ENCODE data around the gene ADGRB3.

Gene ADGRB3

GRCh38 chr6:69294407-69294806 is 659.3 kb downstream of the ADGRB3 start:
- Histone ChIP-seq H3K27me3 (ENCODE audit: low read depth, low read length) (no peaks in the 10 kb centered on the region), H3K36me3 (ENCODE audit: control insufficient read depth in 1 of 2, insufficient read depth in 2 of 2, low read length in 2 of 2) (no peaks in the 10 kb centered on the region), H3K4me3 (ENCODE audit: low read depth in 1 of 2, low read length in 2 of 2) (no peak overlapping the region), H3K27ac (ENCODE audit: low read length) (no peak overlapping the region), H3K9me3 (ENCODE audit: control insufficient read depth in 1 of 2, low read length in 2 of 2) (no peaks in the 10 kb centered on the region), H3K4me1 (ENCODE audit: control insufficient read depth in 1 of 2, insufficient read depth in 2 of 2, low read length in 2 of 2) (no peaks in the 10 kb centered on the region)

- Histone ChIP-seq H3K27ac (ENCODE audit: low read length) (no peak overlapping the region), H3K4me3 (ENCODE audit: low read depth in 1 of 2, low read length in 2 of 2) (no peak overlapping the region), H3K27me3 (ENCODE audit: low read depth, low read length) (no peaks in the 10 kb centered on the region), H3K4me1 (ENCODE audit: control insufficient read depth in 1 of 2, insufficient read depth in 2 of 2, low read length in 2 of 2) (no peaks in the 10 kb centered on the region), H3K36me3 (ENCODE audit: control insufficient read depth in 1 of 2, insufficient read depth in 2 of 2, low read length in 2 of 2) (no peaks in the 10 kb centered on the region), H3K9me3 (ENCODE audit: control insufficient read depth in 1 of 2, low read length in 2 of 2) (no peaks in the 10 kb centered on the region)
Measured at GRCh38 chr6:69294862-69295261, 659.8 kb downstream of the ADGRB3 start.

GRCh38 chr6:69303382-69303781 is 668.3 kb downstream of the ADGRB3 start:
- H3K4me1 ChIP-seq (ENCODE audit: control insufficient read depth in 1 of 2, insufficient read depth in 2 of 2, low read length in 2 of 2), result no peaks in the 10 kb centered on the region
- H3K4me3 ChIP-seq (ENCODE audit: low read depth in 1 of 2, low read length in 2 of 2), result no peak overlapping the region
- H3K27ac ChIP-seq (ENCODE audit: low read length), result no peak overlapping the region
- H3K36me3 ChIP-seq (ENCODE audit: control insufficient read depth in 1 of 2, insufficient read depth in 2 of 2, low read length in 2 of 2), result no peaks in the 10 kb centered on the region
- H3K27me3 ChIP-seq (ENCODE audit: low read depth, low read length), result no peaks in the 10 kb centered on the region
- no peaks in the 10 kb centered on the region for H3K9me3 ChIP-seq (ENCODE audit: control insufficient read depth in 1 of 2, low read length in 2 of 2)

- no peak overlapping the region for H3K4me3 ChIP-seq (ENCODE audit: low read depth in 1 of 2, low read length in 2 of 2)
- H3K36me3 ChIP-seq (ENCODE audit: control insufficient read depth in 1 of 2, insufficient read depth in 2 of 2, low read length in 2 of 2), result no peaks in the 10 kb centered on the region
- H3K4me1 ChIP-seq (ENCODE audit: control insufficient read depth in 1 of 2, insufficient read depth in 2 of 2, low read length in 2 of 2), result no peaks in the 10 kb centered on the region
- no peaks in the 10 kb centered on the region for H3K27me3 ChIP-seq (ENCODE audit: low read depth, low read length)
- no peaks in the 10 kb centered on the region for H3K9me3 ChIP-seq (ENCODE audit: control insufficient read depth in 1 of 2, low read length in 2 of 2)
- H3K27ac ChIP-seq (ENCODE audit: low read length), result no peak overlapping the region
Measured at GRCh38 chr6:69305456-69305855, 670.4 kb downstream of the ADGRB3 start.

- Histone ChIP-seq H3K36me3 (ENCODE audit: control insufficient read depth in 1 of 2, insufficient read depth in 2 of 2, low read length in 2 of 2) (no peaks in the 10 kb centered on the region), H3K27me3 (ENCODE audit: low read depth, low read length) (no peaks in the 10 kb centered on the region), H3K27ac (ENCODE audit: low read length) (no peak overlapping the region), H3K4me1 (ENCODE audit: control insufficient read depth in 1 of 2, insufficient read depth in 2 of 2, low read length in 2 of 2) (no peaks in the 10 kb centered on the region), H3K4me3 (ENCODE audit: low read depth in 1 of 2, low read length in 2 of 2) (no peak overlapping the region), H3K9me3 (ENCODE audit: control insufficient read depth in 1 of 2, low read length in 2 of 2) (no peaks in the 10 kb centered on the region)
Measured at GRCh38 chr6:69308584-69308983, 673.5 kb downstream of the ADGRB3 start.

GRCh38 chr6:69311888-69312287 is 676.8 kb downstream of the ADGRB3 start:
- H3K36me3 ChIP-seq (ENCODE audit: control insufficient read depth in 1 of 2, insufficient read depth in 2 of 2, low read length in 2 of 2), result no peaks in the 10 kb centered on the region
- no peak overlapping the region for H3K4me3 ChIP-seq (ENCODE audit: low read depth in 1 of 2, low read length in 2 of 2)
- no peaks in the 10 kb centered on the region for H3K27me3 ChIP-seq (ENCODE audit: low read depth, low read length)
- no peak overlapping the region for H3K27ac ChIP-seq (ENCODE audit: low read length)
- no peaks in the 10 kb centered on the region for H3K4me1 ChIP-seq (ENCODE audit: control insufficient read depth in 1 of 2, insufficient read depth in 2 of 2, low read length in 2 of 2)
- no peaks in the 10 kb centered on the region for H3K9me3 ChIP-seq (ENCODE audit: control insufficient read depth in 1 of 2, low read length in 2 of 2)

GRCh38 chr6:69314001-69314400 is 678.9 kb downstream of the ADGRB3 start:
- H3K36me3 ChIP-seq (ENCODE audit: control insufficient read depth in 1 of 2, insufficient read depth in 2 of 2, low read length in 2 of 2), result no peaks in the 10 kb centered on the region
- H3K27ac ChIP-seq (ENCODE audit: low read length), result no peak overlapping the region
- no peaks in the 10 kb centered on the region for H3K27me3 ChIP-seq (ENCODE audit: low read depth, low read length)
- H3K9me3 ChIP-seq (ENCODE audit: control insufficient read depth in 1 of 2, low read length in 2 of 2), result no peaks in the 10 kb centered on the region
- H3K4me1 ChIP-seq (ENCODE audit: control insufficient read depth in 1 of 2, insufficient read depth in 2 of 2, low read length in 2 of 2), result no peaks in the 10 kb centered on the region
- H3K4me3 ChIP-seq (ENCODE audit: low read depth in 1 of 2, low read length in 2 of 2), result no peak overlapping the region

- Histone ChIP-seq H3K9me3 (ENCODE audit: control insufficient read depth in 1 of 2, low read length in 2 of 2) (no peaks in the 10 kb centered on the region), H3K4me1 (ENCODE audit: control insufficient read depth in 1 of 2, insufficient read depth in 2 of 2, low read length in 2 of 2) (no peaks in the 10 kb centered on the region), H3K4me3 (ENCODE audit: low read depth in 1 of 2, low read length in 2 of 2) (no peak overlapping the region), H3K27me3 (ENCODE audit: low read depth, low read length) (no peaks in the 10 kb centered on the region), H3K36me3 (ENCODE audit: control insufficient read depth in 1 of 2, insufficient read depth in 2 of 2, low read length in 2 of 2) (no peaks in the 10 kb centered on the region), H3K27ac (ENCODE audit: low read length) (no peak overlapping the region)
Measured at GRCh38 chr6:69314531-69314930, 679.4 kb downstream of the ADGRB3 start.

- H3K4me3 ChIP-seq (ENCODE audit: low read depth in 1 of 2, low read length in 2 of 2), result no peak overlapping the region
- H3K9me3 ChIP-seq (ENCODE audit: control insufficient read depth in 1 of 2, low read length in 2 of 2), result no peaks in the 10 kb centered on the region
- H3K4me1 ChIP-seq (ENCODE audit: control insufficient read depth in 1 of 2, insufficient read depth in 2 of 2, low read length in 2 of 2), result no peaks in the 10 kb centered on the region
- H3K27ac ChIP-seq (ENCODE audit: low read length), result no peak overlapping the region
- H3K27me3 ChIP-seq (ENCODE audit: low read depth, low read length), result no peaks in the 10 kb centered on the region
- no peaks in the 10 kb centered on the region for H3K36me3 ChIP-seq (ENCODE audit: control insufficient read depth in 1 of 2, insufficient read depth in 2 of 2, low read length in 2 of 2)
Measured at GRCh38 chr6:69331886-69332285, 696.8 kb downstream of the ADGRB3 start.

- H3K4me1 ChIP-seq (ENCODE audit: control insufficient read depth in 1 of 2, insufficient read depth in 2 of 2, low read length in 2 of 2), result no peaks in the 10 kb centered on the region
- no peak overlapping the region for H3K4me3 ChIP-seq (ENCODE audit: low read depth in 1 of 2, low read length in 2 of 2)
- no peaks in the 10 kb centered on the region for H3K27me3 ChIP-seq (ENCODE audit: low read depth, low read length)
- H3K36me3 ChIP-seq (ENCODE audit: control insufficient read depth in 1 of 2, insufficient read depth in 2 of 2, low read length in 2 of 2), result no peaks in the 10 kb centered on the region
- H3K27ac ChIP-seq (ENCODE audit: low read length), result no peak overlapping the region
- H3K9me3 ChIP-seq (ENCODE audit: control insufficient read depth in 1 of 2, low read length in 2 of 2), result no peaks in the 10 kb centered on the region
Measured at GRCh38 chr6:69337311-69337710, 702.2 kb downstream of the ADGRB3 start.

- Histone ChIP-seq H3K27ac (ENCODE audit: low read length) (no peak overlapping the region), H3K9me3 (ENCODE audit: control insufficient read depth in 1 of 2, low read length in 2 of 2) (no peaks in the 10 kb centered on the region), H3K36me3 (ENCODE audit: control insufficient read depth in 1 of 2, insufficient read depth in 2 of 2, low read length in 2 of 2) (no peaks in the 10 kb centered on the region), H3K4me1 (ENCODE audit: control insufficient read depth in 1 of 2, insufficient read depth in 2 of 2, low read length in 2 of 2) (no peaks in the 10 kb centered on the region), H3K27me3 (ENCODE audit: low read depth, low read length) (no peaks in the 10 kb centered on the region), H3K4me3 (ENCODE audit: low read depth in 1 of 2, low read length in 2 of 2) (no peak overlapping the region)
Measured at GRCh38 chr6:69338431-69339162, 703.5 kb downstream of the ADGRB3 start.

- no peak overlapping the region for H3K27ac ChIP-seq (ENCODE audit: low read length)
- H3K36me3 ChIP-seq (ENCODE audit: control insufficient read depth in 1 of 2, insufficient read depth in 2 of 2, low read length in 2 of 2), result no peaks in the 10 kb centered on the region
Measured at GRCh38 chr6:69339163-69339550, 704.1 kb downstream of the ADGRB3 start.

More at GRCh38 chr6:69339163-69339550, 704.1 kb downstream of the ADGRB3 start:
- Histone ChIP-seq H3K4me3 (ENCODE audit: low read depth in 1 of 2, low read length in 2 of 2) (no peak overlapping the region), H3K4me1 (ENCODE audit: control insufficient read depth in 1 of 2, insufficient read depth in 2 of 2, low read length in 2 of 2) (peaks cover 0 to 4% of the 10 kb centered on the region in 2 donors), H3K9me3 (ENCODE audit: control insufficient read depth in 1 of 2, low read length in 2 of 2) (no peaks in the 10 kb centered on the region), H3K27me3 (ENCODE audit: low read depth, low read length) (no peaks in the 10 kb centered on the region)

Data from muscle layer of duodenum (tissue), 2 donors.